H1 (cell line): Measurements from ENCODE around the gene ZNF33B. TPM values are rescaled to one million over a fixed set of nuclear protein-coding genes. Genes with fewer than 3 reads are reported as not detected.

Source experiments
- ASH2L ChIP-seq: fragments of 200-600, 300-600 bp; sonication (generic); IDR thresholded peaks from one replicate; pipeline ENCODE4 v1.7.1; 2017; ENCODE audit warnings: low read length
- CREB1 ChIP-seq: IDR thresholded peaks from 2 replicates; pipeline ENCODE4 v1.6.1; 2012; ENCODE audit warnings: inconsistent platforms
- JUN ChIP-seq: IDR thresholded peaks from 2 replicates; pipeline ENCODE4 v1.6.1; 2011; ENCODE audit warnings: low read depth, mild to moderate bottlenecking, improper control_type of control experiment, low read length
- ZNF274 ChIP-seq: IDR thresholded peaks from 2 replicates; pipeline ENCODE4 v1.7.0; 2012; ENCODE audit warnings: low read length, borderline replicate concordance; ENCODE audit errors: extremely low read depth
- polyA plus RNA-seq, 7 experiments: library from polyadenylated mRNA; depleted of rRNA in 3 of 7; stranded (reverse) in 5 of 7; unstranded in 2 of 7; fragments of >200 nt in 5 of 7; fragments of 200-250 nt in 2 of 7; gene quantifications; 1 replicate in 5 of 7; 2 replicates in 1 of 7; 4 replicates in 1 of 7; pipeline versions ENCODE4 v1.2.1 to v1.2.3, GENCODE V29; 2011 to 2013; ENCODE audit warnings: missing spikeins in 2 of 7, mixed read lengths in 2 of 7
- total RNA-seq: library from RNA; stranded (reverse); fragmentation: NEBNext Ultra II Directional; extraction: Animal tissue kit (Norgen Biotek cat#: 25700); gene quantifications from 2 replicates; pipeline ENCODE4 v1.2.1, GENCODE V29; 2021

ZNF33B gene
- total and polyA plus RNA-seq, 2 of the 8 experiments (the other 6 are each of a cell fraction or from before 2014, with no cell fraction given), result 10.7 to 33.4 TPM

GRCh38 chr10:42652858-42653257, 14.5 kb upstream of the ZNF33B start (continued):
- TF ChIP-seq ASH2L (no peak), JUN (no peak), ZNF274 (no peak), CREB1 (no peak)
